GM21576 (cell line): ENCODE measurements around the gene NRIP1.

ENCODE experiments used
- ATAC-seq: cut with Tn5 transposase; IDR thresholded peaks from one replicate; pipeline ENCODE4 v1.9.1; 2021; ENCODE audit warnings: mild to moderate bottlenecking, moderate library complexity; ENCODE audit not compliant: unreplicated experiment

NRIP1 gene

DNA sequence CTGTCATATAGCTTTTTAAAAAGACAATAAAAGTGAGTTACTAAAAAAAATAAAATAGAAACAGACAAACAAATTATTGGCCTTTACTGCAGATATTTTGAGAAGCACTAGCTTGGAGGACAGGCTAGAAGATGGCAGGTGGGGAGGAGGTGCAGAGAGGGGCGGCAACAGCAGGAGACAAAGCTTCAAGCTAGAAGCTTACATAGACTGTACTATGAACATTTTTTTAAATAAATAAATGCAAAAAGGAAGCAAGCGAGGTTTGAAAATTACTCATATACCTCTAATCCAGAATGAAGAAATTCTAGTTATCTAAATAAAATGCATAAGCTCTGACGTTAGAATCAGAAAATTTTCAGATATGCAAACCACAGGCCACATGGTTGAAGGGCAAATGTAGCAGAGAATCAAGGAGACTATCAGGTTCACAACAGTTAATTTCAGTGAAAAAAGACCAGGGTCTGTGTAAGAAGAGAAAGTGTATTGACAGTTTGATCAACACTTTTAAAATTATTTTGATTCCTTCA, 54.9 kb downstream of the NRIP1 start:
- no peak for ATAC-seq

DNA sequence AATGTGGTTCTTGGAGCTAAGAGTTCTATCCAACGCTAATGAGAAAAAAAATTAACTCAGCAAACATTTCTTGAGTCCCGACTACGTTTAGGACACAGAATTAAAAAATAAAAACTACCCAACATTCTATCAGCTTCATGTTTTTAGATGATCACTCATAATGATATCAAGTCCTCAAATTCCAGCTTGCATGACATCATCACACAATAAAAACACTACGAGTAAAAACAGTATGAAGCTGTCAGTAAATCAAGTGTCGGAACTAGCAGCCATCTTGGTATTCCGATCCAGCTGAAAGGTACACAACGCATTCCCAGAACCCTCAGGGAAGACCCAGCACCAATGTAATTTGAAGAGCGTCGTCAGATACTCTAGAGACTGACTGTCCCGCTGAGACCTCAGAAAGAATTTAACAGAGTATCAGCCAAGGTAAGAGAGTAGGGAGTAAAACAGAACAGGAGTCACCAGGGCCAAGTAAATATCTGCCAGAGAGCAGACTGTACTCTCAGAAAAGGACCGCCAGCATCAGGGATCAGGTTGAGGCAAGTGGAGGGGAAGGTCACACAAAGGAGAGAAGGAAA, 57.0 kb downstream of the NRIP1 start:
- ATAC-seq: no peak

DNA sequence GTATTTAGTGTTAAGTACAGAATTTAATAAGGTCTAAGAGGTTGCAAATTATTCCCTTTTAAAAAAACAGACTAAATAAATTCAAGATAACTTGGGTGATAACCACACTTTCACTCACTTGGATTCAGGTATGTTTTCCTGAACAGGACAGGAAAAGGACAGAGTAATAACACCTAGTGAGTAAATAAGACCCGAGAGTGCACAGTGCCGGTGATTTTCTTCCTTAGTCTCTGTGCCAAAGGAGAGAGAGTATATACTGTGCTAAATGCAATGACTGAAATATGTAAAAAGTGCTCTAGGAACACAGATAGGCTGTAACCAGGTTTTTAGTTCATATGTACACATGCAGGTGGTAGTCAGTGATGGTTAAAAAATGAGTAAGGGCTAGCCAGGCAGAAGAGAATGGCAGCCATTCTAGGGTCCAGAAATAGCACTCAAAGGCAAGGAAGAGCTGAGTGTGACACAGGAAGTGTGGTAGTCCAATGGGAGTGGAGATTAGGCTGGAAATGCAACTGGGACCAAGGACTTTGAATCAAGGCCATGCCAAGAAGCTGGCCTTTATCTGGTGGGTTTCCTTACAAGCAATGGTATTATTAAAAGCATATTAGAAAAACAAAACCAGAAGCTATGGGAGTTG, 58.1 kb downstream of the NRIP1 start:
- ATAC-seq: no peak

DNA sequence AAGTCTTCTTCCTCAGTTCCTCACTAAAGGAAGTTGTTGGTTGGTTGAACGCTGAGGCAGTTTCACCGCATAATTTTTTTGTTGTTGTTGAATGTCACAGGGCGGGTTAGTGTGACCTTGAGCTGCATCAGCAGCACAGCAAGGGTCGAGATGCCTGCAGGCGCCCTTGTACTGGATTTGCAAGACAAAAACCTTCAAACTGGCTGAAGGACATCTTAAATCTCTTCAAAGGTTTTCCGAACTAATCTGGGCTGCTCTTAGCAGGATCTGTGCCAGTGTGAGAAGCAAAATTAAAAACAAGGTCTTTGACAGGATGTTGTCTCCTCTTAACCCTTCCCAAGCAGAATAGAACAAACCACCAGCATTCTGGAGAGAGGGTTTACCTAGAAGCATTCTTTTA, 59.4 kb downstream of the NRIP1 start:
- no peak for ATAC-seq

DNA sequence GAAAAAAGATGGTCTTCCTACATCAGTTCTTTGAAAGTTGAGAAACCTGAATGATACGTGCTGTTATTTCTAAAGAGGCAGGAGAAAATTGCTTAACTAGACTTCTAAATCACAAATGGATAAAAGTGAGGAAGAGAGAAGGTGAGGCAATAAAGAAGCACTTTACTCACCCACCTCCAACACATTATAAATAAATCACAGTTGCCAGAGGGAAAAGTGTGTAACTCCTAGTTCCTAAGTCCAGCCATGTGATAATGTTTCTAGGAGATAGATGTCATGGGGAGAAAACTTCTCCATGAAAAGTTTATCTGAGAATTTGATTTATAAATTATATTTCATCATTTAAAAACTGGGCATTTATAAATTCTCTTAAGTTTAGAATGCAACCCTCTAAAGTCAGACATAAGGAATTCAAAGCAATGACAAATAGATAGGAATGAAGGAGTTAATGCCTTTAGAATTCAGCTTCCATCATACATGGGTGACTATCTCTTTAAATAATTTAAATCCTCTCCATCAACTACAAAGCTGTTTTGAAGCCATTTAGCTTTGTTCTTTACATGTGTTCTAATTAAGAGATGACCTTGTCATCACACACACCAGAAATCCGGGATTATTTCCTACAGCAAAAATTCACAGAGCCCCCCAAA, 60.0 kb downstream of the NRIP1 start:
- ATAC-seq: no peak

DNA sequence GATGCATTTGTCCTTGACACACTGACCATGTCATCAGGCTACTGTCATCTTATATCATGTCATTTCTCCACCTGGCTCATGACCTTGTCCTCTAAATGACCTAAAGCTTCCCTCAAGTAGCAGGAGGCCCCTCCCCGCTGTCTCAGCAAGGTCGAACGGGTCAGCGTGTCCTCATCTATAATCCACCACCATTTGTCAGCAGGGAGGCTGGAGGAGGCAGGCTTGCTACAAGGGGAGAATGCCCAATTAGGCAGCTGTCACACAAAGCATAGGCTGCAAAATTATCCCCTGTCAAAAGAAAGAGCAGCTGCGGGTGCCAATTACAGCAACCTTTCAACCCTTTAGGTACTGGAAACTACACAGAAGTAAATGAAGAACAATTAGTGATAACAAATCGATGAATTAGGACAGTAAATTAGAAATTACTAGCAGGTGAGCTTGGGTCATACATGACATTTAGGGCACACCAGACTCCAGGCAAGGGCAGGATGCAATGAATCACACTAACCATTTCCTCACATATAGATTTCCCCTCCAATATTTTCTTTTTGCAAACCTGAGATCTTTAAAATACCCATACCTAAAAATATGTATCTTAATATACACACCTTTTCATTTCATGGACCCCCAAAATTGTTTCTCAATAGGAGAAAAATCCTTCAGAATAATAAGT, 61.2 kb downstream of the NRIP1 start:
- ATAC-seq: no peak

DNA sequence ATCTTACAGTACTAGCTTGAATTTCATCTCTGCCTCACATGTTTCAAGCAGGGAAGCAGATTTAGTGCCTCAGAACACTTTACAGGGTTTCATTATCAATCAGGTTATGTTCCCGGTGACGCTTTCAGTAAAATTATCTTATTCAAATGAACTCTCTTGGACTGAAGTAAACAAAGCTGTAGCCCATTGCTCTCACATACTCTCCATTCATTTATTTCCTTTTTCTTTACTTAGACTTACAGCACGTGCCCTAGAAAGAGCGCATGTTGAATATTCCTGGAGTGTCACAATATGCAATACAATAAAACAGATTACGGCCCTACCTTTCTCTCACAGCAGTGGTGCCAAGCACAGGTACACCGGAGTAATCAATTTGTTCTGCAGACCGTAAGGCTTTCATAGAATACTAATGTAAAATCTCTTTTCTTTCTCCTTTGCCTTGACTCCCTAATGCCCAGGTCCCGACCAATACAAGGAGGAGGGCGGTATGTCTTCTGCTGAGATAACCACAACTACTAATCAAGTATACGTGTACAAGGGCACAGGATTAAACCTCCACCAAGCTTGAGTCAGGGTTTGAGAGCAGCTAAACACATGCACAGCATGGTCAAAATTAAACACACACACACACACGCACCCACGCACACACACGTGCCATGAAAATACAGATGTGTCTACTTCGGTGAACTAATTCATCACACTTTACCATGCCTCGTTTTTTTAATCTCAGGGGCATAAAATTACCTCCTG, 62.8 kb downstream of the NRIP1 start:
- ATAC-seq: peak; percentile 92

DNA sequence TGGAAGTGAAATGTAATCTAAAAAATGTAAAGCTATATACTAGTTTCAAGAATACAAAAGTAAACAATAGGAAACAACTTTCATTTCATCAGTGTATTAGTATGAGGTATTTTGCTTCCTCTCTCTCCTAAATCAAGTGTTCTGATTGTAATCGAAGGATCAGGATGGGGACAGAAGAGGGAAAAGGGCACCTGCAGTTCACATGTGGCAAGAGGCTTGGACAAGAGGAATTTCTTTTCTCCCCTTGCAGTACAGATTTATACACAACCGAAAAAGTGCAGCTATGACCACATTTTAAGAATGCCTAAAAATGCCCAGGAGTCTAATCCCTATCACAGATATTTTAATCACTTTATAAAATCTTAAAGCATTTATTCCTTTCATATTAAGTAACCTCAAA, 63.7 kb downstream of the NRIP1 start:
- no peak for ATAC-seq

DNA sequence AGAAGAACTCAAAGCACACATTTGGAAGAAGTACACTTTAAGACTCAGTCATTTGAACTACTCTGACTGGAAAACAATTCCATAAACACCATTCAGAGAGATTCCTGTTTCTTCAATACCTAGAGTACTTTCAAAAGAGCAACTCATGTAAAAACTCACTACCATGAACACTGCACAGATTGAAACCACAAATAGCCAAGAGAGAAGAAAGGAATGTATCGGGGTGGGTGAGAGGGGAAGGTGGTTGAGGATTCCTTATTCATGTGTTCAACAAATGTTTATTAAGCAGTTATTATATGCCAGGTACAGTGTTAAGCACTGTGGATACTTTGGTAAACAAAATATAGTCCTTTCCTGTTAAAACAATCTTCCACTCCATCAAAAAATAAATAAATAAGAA, 64.7 kb downstream of the NRIP1 start:
- ATAC-seq: no peak

DNA sequence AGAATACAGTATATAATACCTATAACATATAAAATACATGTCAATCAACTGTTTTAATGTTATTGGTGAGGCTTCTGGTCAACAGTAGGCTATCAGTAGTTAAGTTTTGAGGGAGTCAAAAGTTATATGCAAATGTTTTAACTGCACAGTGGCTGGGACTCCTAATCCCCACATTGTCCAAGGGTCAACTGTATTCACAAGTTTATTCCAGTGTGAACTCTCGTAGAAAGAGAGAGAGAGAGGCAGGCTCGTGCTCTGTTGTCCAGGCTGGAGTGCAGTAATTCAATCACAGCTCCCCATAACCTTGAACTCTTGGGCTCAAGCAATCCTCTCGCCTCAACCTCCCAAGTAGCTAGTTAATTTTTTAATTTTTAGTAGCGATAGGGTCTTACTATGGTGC, 66.0 kb downstream of the NRIP1 start:
- no peak for ATAC-seq

DNA sequence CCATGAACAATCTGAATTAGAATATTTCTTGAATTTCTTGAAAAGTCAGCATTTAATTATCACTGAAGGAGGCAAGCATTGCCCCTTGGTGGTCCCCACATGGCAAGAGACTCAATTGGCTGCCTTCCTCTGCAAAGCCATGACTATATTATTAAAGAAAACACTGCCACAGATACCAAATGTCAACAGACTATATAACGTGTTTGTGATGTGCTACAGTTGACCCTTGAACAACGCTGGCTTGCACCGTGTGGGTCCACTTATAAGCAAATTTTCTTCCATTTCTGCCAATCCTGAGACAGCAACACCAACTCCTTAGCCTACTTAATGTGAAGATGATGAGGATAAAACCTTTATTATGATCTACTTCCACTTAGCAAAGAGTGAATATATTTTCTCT, 66.5 kb downstream of the NRIP1 start:
- no peak for ATAC-seq

DNA sequence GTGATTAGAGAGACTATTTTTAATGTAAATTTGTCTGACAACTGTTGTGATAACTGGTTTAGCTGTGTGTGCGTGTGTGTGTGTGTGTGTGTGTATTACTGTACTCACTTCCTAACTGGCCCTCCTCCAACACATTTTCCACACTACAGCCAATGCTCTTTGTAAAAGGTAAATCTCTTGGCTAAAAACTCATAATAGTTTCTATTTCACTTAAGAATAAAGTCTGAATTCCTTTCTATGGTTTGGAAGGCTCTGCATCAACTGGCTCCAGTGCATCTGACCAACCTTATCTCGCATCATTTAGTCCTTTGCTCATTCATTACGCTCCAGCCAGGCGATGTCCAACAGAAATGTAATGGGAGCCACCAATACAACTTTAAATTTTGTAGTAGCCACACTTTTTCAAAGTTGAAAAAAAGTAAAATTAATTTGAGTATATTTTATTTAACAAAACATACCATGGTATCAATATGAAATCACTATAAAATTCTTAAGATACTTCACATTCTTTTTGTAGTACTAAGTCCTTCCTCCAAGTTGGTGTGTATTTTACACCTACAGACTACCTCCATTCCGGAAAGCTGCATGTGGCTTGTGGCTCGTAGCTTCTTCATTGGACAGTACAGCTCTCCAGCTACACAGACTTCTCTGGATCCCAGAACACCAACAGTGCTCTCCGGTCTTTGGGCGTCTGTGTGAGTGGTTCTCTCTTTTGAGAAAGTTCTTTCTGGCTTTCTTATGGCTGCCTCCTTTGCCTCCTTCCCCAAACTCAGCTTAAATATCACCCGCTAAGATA, 68.9 kb downstream of the NRIP1 start:
- no peak for ATAC-seq

DNA sequence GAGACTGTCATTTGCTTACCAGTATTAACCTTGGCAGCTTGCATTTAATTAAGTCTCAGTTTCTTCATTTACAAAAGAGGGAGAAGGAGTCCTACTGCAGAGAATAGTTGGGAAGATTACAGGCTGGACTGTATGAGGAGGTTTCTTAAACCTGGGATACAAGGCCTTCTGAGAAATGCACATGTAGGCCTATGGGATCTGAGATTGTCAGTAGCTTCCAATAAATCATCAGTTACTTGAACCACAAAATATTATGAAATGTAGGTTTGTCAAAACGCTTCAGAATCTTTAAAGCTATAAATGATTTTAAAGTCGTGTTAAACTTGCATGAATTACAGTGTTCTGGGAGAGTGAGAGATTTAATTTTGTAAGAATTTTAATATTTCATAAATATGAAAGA, 69.6 kb downstream of the NRIP1 start:
- no peak for ATAC-seq

DNA sequence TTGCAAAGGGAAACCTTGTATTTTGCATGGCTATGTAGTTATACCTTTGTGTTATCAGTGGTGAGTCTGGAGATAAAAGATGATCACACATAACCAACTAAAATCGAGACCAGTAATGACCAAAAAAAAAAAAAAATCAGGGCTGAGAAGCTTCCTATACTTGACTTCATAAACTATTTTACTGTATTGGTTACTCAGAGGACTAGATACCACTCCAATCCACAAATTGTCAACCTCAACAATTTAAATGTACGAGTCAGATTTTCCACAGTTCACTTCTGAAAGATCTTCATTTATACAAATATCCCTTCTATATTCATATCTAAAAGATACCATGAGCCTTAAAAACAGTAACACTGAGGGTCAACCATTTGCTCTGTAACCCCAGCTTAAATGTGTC, 71.7 kb downstream of the NRIP1 start:
- no peak for ATAC-seq

DNA sequence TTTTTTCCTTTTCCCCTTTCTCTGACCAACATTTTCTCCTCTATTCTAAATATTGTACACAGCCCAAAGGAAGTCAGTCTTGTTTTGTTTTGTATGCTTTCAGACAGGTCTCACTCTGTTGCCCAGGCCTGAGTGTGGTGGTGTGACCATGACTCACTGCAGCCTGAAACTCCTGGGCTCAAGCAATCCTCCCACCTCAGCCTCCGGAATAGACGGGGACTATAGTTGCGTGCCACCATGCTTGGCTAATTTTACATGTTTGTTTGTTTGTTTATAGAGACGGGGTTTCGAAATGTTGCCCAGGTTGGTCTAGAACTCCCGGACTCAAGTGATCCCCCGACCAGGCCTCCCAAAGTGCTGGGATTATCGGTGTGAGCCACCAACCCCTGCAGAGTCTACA, 72.8 kb downstream of the NRIP1 start:
- no peak for ATAC-seq

DNA sequence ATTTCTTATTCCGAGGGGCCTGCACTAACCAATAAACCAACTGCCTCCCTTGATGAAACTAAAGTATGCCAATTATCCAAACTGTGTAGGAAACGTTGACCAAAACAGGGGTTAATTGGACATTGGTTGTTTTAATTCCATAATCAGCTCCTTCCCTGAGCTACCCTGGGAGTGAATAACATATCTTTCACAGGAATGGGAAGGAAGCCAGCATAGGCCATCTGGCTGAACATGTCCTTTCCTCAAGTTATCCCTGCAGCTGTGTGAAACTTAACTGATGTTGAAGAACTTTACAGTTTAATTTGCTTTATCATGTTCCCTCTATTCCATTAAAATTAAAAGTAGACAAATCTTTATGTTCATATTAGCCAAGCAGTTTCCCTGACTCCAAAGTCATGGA, 75.4 kb downstream of the NRIP1 start:
- no peak for ATAC-seq

DNA sequence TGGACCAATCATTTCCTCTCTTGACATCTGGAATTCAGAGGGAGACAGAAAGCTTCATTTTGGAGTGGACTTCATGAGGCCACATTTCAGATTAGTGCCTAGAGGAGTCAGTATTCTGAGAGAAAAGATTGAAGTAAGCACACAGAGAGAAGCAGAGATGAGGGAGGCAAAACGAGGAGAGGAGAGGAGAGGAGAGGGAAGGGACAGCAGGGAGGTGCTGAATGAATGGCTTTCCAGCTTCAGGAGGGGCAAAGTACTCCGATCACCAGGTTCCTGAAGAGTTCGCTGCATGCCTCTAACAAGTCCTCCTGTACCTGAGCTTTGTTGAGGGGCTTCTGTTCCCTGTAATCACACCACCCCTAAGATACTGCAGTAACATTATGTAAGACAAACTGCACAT, 76.0 kb downstream of the NRIP1 start:
- ATAC-seq: no peak

DNA sequence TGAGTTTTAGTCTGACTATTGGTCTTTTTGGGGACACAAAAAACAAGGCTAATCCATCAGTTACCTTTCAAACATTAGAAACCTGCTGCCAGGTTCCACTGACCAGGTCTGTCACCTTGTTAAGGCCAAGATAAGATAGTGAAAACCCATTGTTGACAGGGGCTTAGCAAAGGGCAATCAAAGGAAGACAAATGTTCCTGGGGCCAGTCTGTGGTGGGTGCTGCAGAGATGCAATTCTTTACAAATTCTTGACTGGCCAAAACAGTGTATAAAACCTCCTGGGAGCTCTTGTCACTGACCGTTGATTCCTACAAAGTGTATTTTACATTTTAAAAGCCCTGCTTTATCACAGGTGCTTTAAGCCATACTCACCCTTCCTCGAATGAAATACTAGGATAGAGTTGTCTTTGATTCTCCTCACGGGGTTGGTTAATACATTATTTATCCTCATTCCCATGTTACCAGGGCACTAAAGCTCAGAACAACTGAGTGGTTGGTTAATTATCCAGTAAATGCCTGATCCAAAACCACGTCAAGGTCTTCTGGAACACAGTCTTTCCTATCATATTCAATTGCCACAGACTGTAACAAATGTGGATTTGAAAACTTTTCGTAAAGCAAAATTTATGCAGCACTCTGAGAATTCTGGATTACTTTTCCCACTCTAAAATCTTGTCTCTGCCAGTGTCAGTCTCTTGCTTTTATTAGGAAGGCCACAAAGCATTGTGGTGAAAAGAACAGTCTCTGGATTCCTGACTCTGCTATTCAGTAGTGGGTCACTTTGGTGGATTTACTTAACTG, 77.2 kb downstream of the NRIP1 start:
- no peak for ATAC-seq

DNA sequence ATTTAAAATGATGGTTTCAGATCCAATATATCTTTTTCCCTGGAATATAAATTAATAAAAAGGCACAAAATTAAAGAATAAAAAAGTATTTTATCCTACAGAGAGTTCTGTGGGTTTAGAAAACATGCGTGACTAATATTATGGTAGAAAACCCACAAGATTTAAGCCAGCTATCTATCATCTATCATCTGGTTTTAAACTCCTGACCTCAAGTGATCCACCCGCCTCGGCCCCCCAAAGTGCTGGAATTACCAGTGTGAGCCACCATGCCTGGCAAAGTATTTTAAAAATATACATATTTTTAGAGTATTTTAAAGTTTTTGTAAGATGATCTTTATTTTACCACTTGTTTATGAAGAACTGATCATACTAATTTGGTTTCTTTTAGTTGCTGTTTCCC, 79.5 kb downstream of the NRIP1 start:
- ATAC-seq: no peak

DNA sequence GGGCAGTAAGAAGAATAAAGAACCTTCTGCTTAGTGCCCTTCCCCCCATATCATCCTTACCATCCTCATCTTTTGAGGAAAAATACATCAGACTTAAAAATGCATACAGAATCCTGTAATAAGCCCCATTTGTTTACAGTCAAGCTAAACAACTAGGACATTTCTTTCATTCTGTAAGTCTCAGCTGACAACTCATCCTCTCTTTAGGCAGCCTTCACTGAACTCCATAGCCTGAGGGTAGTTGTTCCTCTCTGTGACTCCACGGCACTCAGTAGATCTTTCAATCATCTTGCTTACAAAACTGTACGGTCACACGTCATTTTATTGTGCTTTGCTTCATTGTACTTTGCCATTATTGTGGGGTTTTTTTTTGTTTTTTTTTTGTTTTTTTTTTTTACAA, 82.5 kb downstream of the NRIP1 start:
- ATAC-seq: no peak
